Gastrocnemius medialis (tissue), 4 donors: ENCODE data around the gene CTNNA2. TPM values are rescaled to one million over a fixed set of nuclear protein-coding genes. Genes with fewer than 3 reads are reported as not detected.

Experiments
- ATAC-seq, 2 donors: fragments of 150-250 bp; one replicate each; pipeline ENCODE4 v1.9.1; 2016
- DNase-seq, 2 donors: peaks; one replicate each; pipeline ENCODE4 v3.0.0-alpha.2; 2019
- H3K27ac ChIP-seq, 4 donors: fragments of 200-600 bp; sonication (generic); 1 replicate in 1 of 4; 2 replicates in 3 of 4; pipeline ENCODE4 v1.5.1; 2016 to 2018; ENCODE audit warnings: mild to moderate bottlenecking in 2 of 4, moderate library complexity in 1 of 4
- H3K27me3 ChIP-seq, 3 donors: fragments of 200-600 bp; sonication (generic) in 2 of 3; 1 replicate in 1 of 3; 2 replicates in 2 of 3; pipeline versions ENCODE4 v1.5.1 to v1.6.0; 2016 to 2019; ENCODE audit warnings: mild to moderate bottlenecking in 1 of 3, moderate library complexity in 1 of 3
- H3K36me3 ChIP-seq, 2 donors: fragments of 200-600 bp; sonication (generic) in 1 of 2; one replicate each; pipeline ENCODE4 v1.5.1; 2017 to 2018
- H3K4me1 ChIP-seq, 2 donors: fragments of 200-600 bp; sonication (generic) in 1 of 2; one replicate each; pipeline ENCODE4 v1.5.1; 2016 to 2017; ENCODE audit warnings: mild to moderate bottlenecking in 2 of 2
- H3K4me3 ChIP-seq, 4 donors: fragments of 200-600 bp; sonication (generic) in 3 of 4; 1 replicate in 1 of 4; 2 replicates in 3 of 4; pipeline ENCODE4 v1.5.1; 2016 to 2019; ENCODE audit warnings: mild to moderate bottlenecking in 2 of 4
- H3K9me3 ChIP-seq, 3 donors: fragments of 200-600 bp; sonication (generic) in 2 of 3; 1 replicate in 1 of 3; 2 replicates in 2 of 3; pipeline ENCODE4 v1.5.1; 2016 to 2019
- POLR2A ChIP-seq, 2 donors: fragments of 450-650 bp; IDR thresholded peaks; one replicate each; pipeline ENCODE4 v1.6.1; 2017; ENCODE audit warnings: antibody characterized with exemption in 2 of 2, mild to moderate bottlenecking in 2 of 2, moderate library complexity in 2 of 2
- in situ Hi-C, 4 donors: fragments of 200-750 bp; cut with MboI; loops; one replicate each; pipeline versions ENCODE4 v1.15.0 to v1.8.0; 2017; ENCODE audit warnings: low sequenced_read_pairs in 4 of 4
- intact Hi-C: fragments of 100-400 bp; cut with DNase I; formaldehyde crosslinking; loops from one replicate; pipeline ENCODE4 v1.15.1; 2023; ENCODE audit warnings: low total_unique reads
- total RNA-seq, 4 donors: library from RNA; depleted of rRNA; stranded (reverse); fragments of >200 nt; gene quantifications; one replicate each; pipeline versions ENCODE4 v1.1.0 to v1.2.3, GENCODE V29; 2016
- TF ChIP-seq, protein P1 (sequence below), 5 experiments: fragments of 450-650 bp in 3 of 5; fragments of 200-600 bp in 2 of 5; sonication (generic) in 2 of 5; IDR thresholded peaks in 4 of 5; conservative IDR thresholded peaks in 1 of 5; 1 replicate in 4 of 5; 2 replicates in 1 of 5; pipeline ENCODE4 v1.5.1; 2016 to 2019; ENCODE audit warnings: antibody characterized with exemption in 5 of 5, mild to moderate bottlenecking in 3 of 5, moderate library complexity in 3 of 5

Gene CTNNA2
- total RNA-seq, 4 donors from 2014 or later, result not detected

- DNase-seq (no peak), ATAC-seq (no peak)
- Histone ChIP-seq H3K4me3 (no peak overlapping the region), H3K27ac (no peak overlapping the region), H3K9me3 (no peaks in the 10 kb centered on the region), H3K4me1 (peaks cover 7 to 11% of the 10 kb centered on the region in 2 donors), H3K36me3 (no peaks in the 10 kb centered on the region), H3K27me3 (no peaks in the 10 kb centered on the region)
- TF ChIP-seq, protein P1, sequence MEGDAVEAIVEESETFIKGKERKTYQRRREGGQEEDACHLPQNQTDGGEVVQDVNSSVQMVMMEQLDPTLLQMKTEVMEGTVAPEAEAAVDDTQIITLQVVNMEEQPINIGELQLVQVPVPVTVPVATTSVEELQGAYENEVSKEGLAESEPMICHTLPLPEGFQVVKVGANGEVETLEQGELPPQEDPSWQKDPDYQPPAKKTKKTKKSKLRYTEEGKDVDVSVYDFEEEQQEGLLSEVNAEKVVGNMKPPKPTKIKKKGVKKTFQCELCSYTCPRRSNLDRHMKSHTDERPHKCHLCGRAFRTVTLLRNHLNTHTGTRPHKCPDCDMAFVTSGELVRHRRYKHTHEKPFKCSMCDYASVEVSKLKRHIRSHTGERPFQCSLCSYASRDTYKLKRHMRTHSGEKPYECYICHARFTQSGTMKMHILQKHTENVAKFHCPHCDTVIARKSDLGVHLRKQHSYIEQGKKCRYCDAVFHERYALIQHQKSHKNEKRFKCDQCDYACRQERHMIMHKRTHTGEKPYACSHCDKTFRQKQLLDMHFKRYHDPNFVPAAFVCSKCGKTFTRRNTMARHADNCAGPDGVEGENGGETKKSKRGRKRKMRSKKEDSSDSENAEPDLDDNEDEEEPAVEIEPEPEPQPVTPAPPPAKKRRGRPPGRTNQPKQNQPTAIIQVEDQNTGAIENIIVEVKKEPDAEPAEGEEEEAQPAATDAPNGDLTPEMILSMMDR (IDR thresholded peaks at IDR 0.05 in 4 of 5, conservative IDR thresholded peaks at IDR 0.05 in 1 of 5), result no peak
- intact Hi-C loops (no loop called here), in situ Hi-C loops (no loop called here)
These were observed 734.5 kb downstream of the CTNNA2 start for GRCh38 chr2:80247339-80247738.

DNA sequence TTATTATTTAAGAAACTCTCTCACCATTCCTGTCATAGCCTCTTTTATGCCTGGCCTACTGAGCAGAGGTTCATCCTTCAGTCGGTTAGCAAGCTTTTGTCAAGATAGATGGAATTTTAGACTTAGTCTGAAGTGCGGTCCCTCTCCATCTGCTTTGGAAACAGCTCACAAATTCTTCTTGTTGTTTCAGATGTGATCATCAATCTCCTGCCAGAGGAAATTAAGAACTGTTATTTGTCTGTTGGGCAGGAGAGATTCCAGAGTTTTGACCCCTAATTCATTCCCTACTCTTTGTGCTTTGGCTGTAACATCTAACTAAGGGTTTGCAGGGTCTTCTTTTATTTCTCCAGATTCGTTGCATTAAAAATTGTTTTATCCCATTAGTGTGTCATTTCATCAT, 735.3 kb downstream of the CTNNA2 start:
- peaks cover 0 to 6% of the 10 kb centered on the region in 2 donors for H3K4me1 ChIP-seq
- no peak overlapping the region for H3K27ac ChIP-seq
- H3K36me3 ChIP-seq, result no peaks in the 10 kb centered on the region
- in situ Hi-C loops (no loop called here), intact Hi-C loops (no loop called here)
- no peaks in the 10 kb centered on the region for H3K27me3 ChIP-seq
- DNase-seq (no peak), ATAC-seq (no peak)
- TF ChIP-seq, protein P1 (IDR thresholded peaks at IDR 0.05 in 4 of 5, conservative IDR thresholded peaks at IDR 0.05 in 1 of 5), result no peak
- no peak for TF ChIP-seq POLR2A (IDR thresholded peaks at IDR 0.05)
- H3K4me3 ChIP-seq, result no peak overlapping the region
- no peaks in the 10 kb centered on the region for H3K9me3 ChIP-seq

- H3K9me3 ChIP-seq, result no peaks in the 10 kb centered on the region
- no peak overlapping the region for H3K4me3 ChIP-seq
- H3K36me3 ChIP-seq, result no peaks in the 10 kb centered on the region
- intact Hi-C loops, result no loop called here
- ATAC-seq, result peak; percentile 73 to 79
- peaks cover 0 to 6% of the 10 kb centered on the region in 2 donors for H3K4me1 ChIP-seq
- DNase-seq, result no peak
- H3K27ac ChIP-seq, result no peak overlapping the region
- no peaks in the 10 kb centered on the region for H3K27me3 ChIP-seq
- in situ Hi-C loops, result no loop called here
- TF ChIP-seq POLR2A (IDR thresholded peaks at IDR 0.05), result no peak
- TF ChIP-seq, protein P1 (IDR thresholded peaks at IDR 0.05 in 4 of 5, conservative IDR thresholded peaks at IDR 0.05 in 1 of 5), result no peak
These were observed 739.6 kb downstream of the CTNNA2 start for GRCh38 chr2:80252294-80252986.

DNA sequence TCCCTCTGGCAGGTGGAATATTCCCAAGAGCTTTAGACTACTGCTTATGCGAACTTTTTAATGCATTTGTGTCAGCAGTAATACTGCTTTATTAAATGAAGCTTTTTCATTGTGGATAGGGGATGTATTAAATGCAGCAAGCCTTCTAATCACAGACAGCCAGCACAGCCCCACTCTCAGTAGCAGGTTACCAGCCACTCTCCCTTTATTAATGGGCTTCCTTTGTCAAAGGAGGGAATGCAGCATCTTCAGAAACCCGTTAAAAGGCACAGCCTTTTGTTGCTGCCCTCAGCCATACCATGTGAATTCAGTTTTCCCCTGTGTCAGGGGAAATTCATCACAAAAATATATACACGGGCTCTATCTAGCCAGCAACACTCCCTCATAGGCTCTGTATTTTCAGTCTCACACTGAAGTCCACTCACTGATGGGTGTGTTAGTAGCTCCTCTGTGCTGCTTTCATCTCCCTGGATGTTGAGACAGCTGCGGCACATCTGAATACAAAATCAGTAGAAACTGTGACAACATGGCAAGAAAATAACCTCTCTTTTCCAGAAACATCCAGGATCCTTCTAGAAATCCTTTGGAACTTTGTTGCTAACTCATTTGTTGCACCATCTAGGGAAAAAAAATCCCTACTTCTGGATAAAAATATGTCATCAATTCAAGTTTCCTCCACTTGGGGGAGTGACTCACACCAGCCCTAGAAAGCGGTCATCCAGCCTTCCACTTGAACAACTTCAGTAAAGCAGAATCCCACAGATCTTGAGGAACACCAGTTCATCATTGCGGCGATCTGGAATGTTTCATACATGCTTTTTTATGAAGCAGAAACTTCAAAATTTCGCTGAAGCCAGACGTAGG, 743.3 kb downstream of the CTNNA2 start:
- H3K27me3 ChIP-seq, result no peaks in the 10 kb centered on the region
- TF ChIP-seq POLR2A (IDR thresholded peaks at IDR 0.05), result no peak
- TF ChIP-seq, protein P1 (IDR thresholded peaks at IDR 0.05 in 4 of 5, conservative IDR thresholded peaks at IDR 0.05 in 1 of 5), result no peak
- DNase-seq (no peak), ATAC-seq (no peak)
- peaks cover 0 to 6% of the 10 kb centered on the region in 2 donors for H3K4me1 ChIP-seq
- no peak overlapping the region for H3K4me3 ChIP-seq
- H3K9me3 ChIP-seq, result no peaks in the 10 kb centered on the region
- H3K36me3 ChIP-seq, result no peaks in the 10 kb centered on the region
- H3K27ac ChIP-seq, result no peak overlapping the region
- in situ Hi-C loops (no loop called here), intact Hi-C loops (no loop called here)
